G401 (cell line): ENCODE results near the gene AP1B1. TPM values are rescaled to one million over a fixed set of nuclear protein-coding genes. Genes with fewer than 3 reads are reported as not detected.
"Not testable (repeated sequence)": the region's sequence is repeated elsewhere in the genome, so short reads cannot be mapped to it uniquely, and the experiment has no call there.

Experiments
- DNase-seq: peaks from one replicate; pipeline ENCODE4 v3.0.0-alpha.2; 2015; ENCODE audit warnings: low spot score
- in situ Hi-C: cut with HindIII; loops from 2 replicates; pipeline ENCODE4 v1.10.0; 2016; ENCODE audit warnings: low sequenced_read_pairs, mixed read lengths
- total RNA-seq: library from RNA; depleted of rRNA; stranded (reverse); fragments of >200 nt; shearing (Covaris generic); gene quantifications from 2 replicates; pipeline ENCODE4 v1.2.3, GENCODE V29; 2014

The AP1B1 gene
- total RNA-seq, 1 experiment from 2014 or later = 88.7 TPM

GRCh38 chr22:29391546-29391945, 3.2 kb upstream of the AP1B1 start:
- no peak for DNase-seq
- in situ Hi-C loops = no loop called here

GRCh38 chr22:29390270-29390669, 1.9 kb upstream of the AP1B1 start:
- in situ Hi-C loops = no loop called here
- no peak for DNase-seq

- no peak for DNase-seq
- in situ Hi-C loops = no loop called here
Observed at GRCh38 chr22:29388759-29389090, 355 bp upstream of the AP1B1 start.

- in situ Hi-C loops = no loop called here
- DNase-seq = no peak
Observed at GRCh38 chr22:29386708-29387107, 1.7 kb downstream of the AP1B1 start.

- no peak for DNase-seq
- in situ Hi-C loops = no loop called here
Observed at GRCh38 chr22:29385748-29386147, 2.6 kb downstream of the AP1B1 start.

GRCh38 chr22:29385151-29385704, 3.1 kb downstream of the AP1B1 start:
- in situ Hi-C loops = no loop called here

GRCh38 chr22:29383740-29384139, 4.6 kb downstream of the AP1B1 start:
- DNase-seq = no peak
- in situ Hi-C loops = no loop called here

More at GRCh38 chr22:29385151-29385704, 3.1 kb downstream of the AP1B1 start:
- no peak for DNase-seq

GRCh38 chr22:29382580-29383302, 5.6 kb downstream of the AP1B1 start:
- DNase-seq = peak; percentile 45
- in situ Hi-C loops = no loop called here

GRCh38 chr22:29380856-29381255, 7.5 kb downstream of the AP1B1 start:
- DNase-seq = no peak
- in situ Hi-C loops = no loop called here

- in situ Hi-C loops = no loop called here
- DNase-seq = no peak
Observed at GRCh38 chr22:29380032-29380781, 8.2 kb downstream of the AP1B1 start.

- in situ Hi-C loops = no loop called here
- DNase-seq = no peak
Observed at GRCh38 chr22:29379258-29379657, 9.1 kb downstream of the AP1B1 start.

GRCh38 chr22:29377979-29378378, 10.4 kb downstream of the AP1B1 start:
- no peak for DNase-seq
- in situ Hi-C loops = no loop called here

- in situ Hi-C loops, DNase-seq: not testable (repeated sequence)
Observed at GRCh38 chr22:29376705-29377104, 11.7 kb downstream of the AP1B1 start.

GRCh38 chr22:29375398-29376076, 12.8 kb downstream of the AP1B1 start:
- in situ Hi-C loops = no loop called here
- no peak for DNase-seq

- in situ Hi-C loops, DNase-seq: not testable (repeated sequence)
Observed at GRCh38 chr22:29374806-29375205, 13.6 kb downstream of the AP1B1 start.

- DNase-seq = no peak
- in situ Hi-C loops = no loop called here
Observed at GRCh38 chr22:29374401-29374800, 14.0 kb downstream of the AP1B1 start.

GRCh38 chr22:29370537-29370936, 17.8 kb downstream of the AP1B1 start:
- DNase-seq = no peak
- in situ Hi-C loops = no loop called here

GRCh38 chr22:29369460-29369859, 18.9 kb downstream of the AP1B1 start:
- in situ Hi-C loops = no loop called here
- DNase-seq = peak; percentile 66

GRCh38 chr22:29359469-29359868, 28.9 kb downstream of the AP1B1 start:
- in situ Hi-C loops = no loop called here
- peak; percentile 86 for DNase-seq
